BLaER1 (cell line): ENCODE measurements around the gene COL1A1.

Experiments used
- H3K27ac ChIP-seq: shearing (Covaris generic); formaldehyde crosslinking; 2 replicates; pipeline ENCODE4 v1.8.1; 2022
- H3K27me3 ChIP-seq: shearing (Covaris generic); formaldehyde crosslinking; 2 replicates; pipeline ENCODE4 v1.8.1; 2022
- H3K36me3 ChIP-seq: shearing (Covaris generic); formaldehyde crosslinking; 2 replicates; pipeline ENCODE4 v1.8.1; 2022
- H3K4me1 ChIP-seq: shearing (Covaris generic); formaldehyde crosslinking; 2 replicates; pipeline ENCODE4 v1.8.1; 2022
- H3K4me2 ChIP-seq: shearing (Covaris generic); formaldehyde crosslinking; 2 replicates; pipeline ENCODE4 v1.8.1; 2022
- H3K4me3 ChIP-seq: shearing (Covaris generic); formaldehyde crosslinking; 2 replicates; pipeline ENCODE4 v1.8.1; 2022
- H3K9ac ChIP-seq: shearing (Covaris generic); formaldehyde crosslinking; 2 replicates; pipeline ENCODE4 v1.8.1; 2022
- H3K9me3 ChIP-seq: shearing (Covaris generic); formaldehyde crosslinking; 2 replicates; pipeline ENCODE4 v1.8.1; 2022
- H4K20me1 ChIP-seq: shearing (Covaris generic); formaldehyde crosslinking; 2 replicates; pipeline ENCODE4 v1.8.1; 2022
- Cebpa-rat ChIP-seq: shearing (Covaris generic); IDR thresholded peaks from 2 replicates; pipeline ENCODE4 v1.8.1; 2022

Gene COL1A1

GRCh38 chr17:50214976-50215760 is 13.7 kb upstream of the COL1A1 start:
- no peak for TF ChIP-seq Cebpa-rat
- H3K27me3 ChIP-seq: peaks cover 5% of the 10 kb centered on the region
- no peaks in the 10 kb centered on the region for H3K36me3 ChIP-seq
- H3K4me3 ChIP-seq: no peak overlapping the region
- no peak overlapping the region for H3K27ac ChIP-seq
- H3K9me3 ChIP-seq: no peaks in the 10 kb centered on the region
- no peaks in the 10 kb centered on the region for H4K20me1 ChIP-seq
- H3K4me1 ChIP-seq: peaks cover 39% of the 10 kb centered on the region
- H3K9ac ChIP-seq: no peak overlapping the region
- no peak overlapping the region for H3K4me2 ChIP-seq

GRCh38 chr17:50213026-50214022 is 11.9 kb upstream of the COL1A1 start:
- Histone ChIP-seq H3K4me1 (peaks cover 34% of the 10 kb centered on the region), H3K4me2 (peak overlapping the region; percentile 65), H4K20me1 (no peaks in the 10 kb centered on the region), H3K9me3 (no peaks in the 10 kb centered on the region), H3K9ac (no peak overlapping the region), H3K27me3 (peaks cover 9% of the 10 kb centered on the region), H3K4me3 (no peak overlapping the region), H3K36me3 (no peaks in the 10 kb centered on the region), H3K27ac (no peak overlapping the region)
- no peak for TF ChIP-seq Cebpa-rat

GRCh38 chr17:50212121-50212843 is 10.9 kb upstream of the COL1A1 start:
- Histone ChIP-seq H3K9ac (no peak overlapping the region), H4K20me1 (no peaks in the 10 kb centered on the region), H3K9me3 (no peaks in the 10 kb centered on the region), H3K27ac (no peak overlapping the region), H3K4me1 (peaks cover 34% of the 10 kb centered on the region), H3K4me3 (no peak overlapping the region), H3K27me3 (peaks cover 15% of the 10 kb centered on the region), H3K36me3 (no peaks in the 10 kb centered on the region), H3K4me2 (peak overlapping the region; percentile 65)
- no peak for TF ChIP-seq Cebpa-rat

- H3K27ac ChIP-seq: no peak overlapping the region
- H3K9ac ChIP-seq: no peak overlapping the region
- no peak overlapping the region for H3K4me3 ChIP-seq
- peaks cover 40% of the 10 kb centered on the region for H3K4me1 ChIP-seq
- H3K36me3 ChIP-seq: no peaks in the 10 kb centered on the region
- no peaks in the 10 kb centered on the region for H3K9me3 ChIP-seq
- peaks cover 16% of the 10 kb centered on the region for H3K27me3 ChIP-seq
- no peaks in the 10 kb centered on the region for H4K20me1 ChIP-seq
- peak overlapping the region; percentile 65 for H3K4me2 ChIP-seq
- TF ChIP-seq Cebpa-rat: no peak
These were observed 10.1 kb upstream of the COL1A1 start for GRCh38 chr17:50211249-50212120.

GRCh38 chr17:50210240-50211225 is 9.1 kb upstream of the COL1A1 start:
- Histone ChIP-seq H3K9ac (no peak overlapping the region), H3K4me1 (peaks cover 40% of the 10 kb centered on the region), H3K9me3 (no peaks in the 10 kb centered on the region), H3K4me2 (peak overlapping the region; percentile 56), H4K20me1 (no peaks in the 10 kb centered on the region), H3K27me3 (peaks cover 26% of the 10 kb centered on the region), H3K36me3 (no peaks in the 10 kb centered on the region), H3K27ac (no peak overlapping the region), H3K4me3 (no peak overlapping the region)
- TF ChIP-seq Cebpa-rat: no peak

GRCh38 chr17:50209472-50210239 is 8.2 kb upstream of the COL1A1 start:
- Histone ChIP-seq H3K4me2 (peak overlapping the region; percentile 56), H3K4me3 (no peak overlapping the region), H3K27me3 (peaks cover 35% of the 10 kb centered on the region), H3K27ac (no peak overlapping the region), H4K20me1 (no peaks in the 10 kb centered on the region), H3K36me3 (no peaks in the 10 kb centered on the region), H3K4me1 (peaks cover 40% of the 10 kb centered on the region), H3K9me3 (no peaks in the 10 kb centered on the region), H3K9ac (no peak overlapping the region)
- TF ChIP-seq Cebpa-rat: no peak

GRCh38 chr17:50209133-50209471 is 7.7 kb upstream of the COL1A1 start:
- H3K4me2 ChIP-seq: no peak overlapping the region
- no peak overlapping the region for H3K4me3 ChIP-seq
- H3K27me3 ChIP-seq: peaks cover 40% of the 10 kb centered on the region
- no peak overlapping the region for H3K9ac ChIP-seq
- H3K4me1 ChIP-seq: peaks cover 40% of the 10 kb centered on the region
- no peak overlapping the region for H3K27ac ChIP-seq
- no peaks in the 10 kb centered on the region for H3K9me3 ChIP-seq
- no peaks in the 10 kb centered on the region for H3K36me3 ChIP-seq
- no peak for TF ChIP-seq Cebpa-rat
- no peaks in the 10 kb centered on the region for H4K20me1 ChIP-seq
